Liver (tissue), 2 donors: ENCODE results near the gene ADGRA3.

Experiments
- ATF3 ChIP-seq: IDR thresholded peaks from 2 replicates; pipeline ENCODE4 v1.6.1; 2016; ENCODE audit warnings: antibody characterized with exemption
- EGR1 ChIP-seq, 2 donors: IDR thresholded peaks; 2 replicates each; pipeline ENCODE4 v1.6.1; 2016 to 2018; ENCODE audit warnings: antibody characterized with exemption in 2 of 2, low read depth in 2 of 2
- donor health status: healthy.

DNA sequence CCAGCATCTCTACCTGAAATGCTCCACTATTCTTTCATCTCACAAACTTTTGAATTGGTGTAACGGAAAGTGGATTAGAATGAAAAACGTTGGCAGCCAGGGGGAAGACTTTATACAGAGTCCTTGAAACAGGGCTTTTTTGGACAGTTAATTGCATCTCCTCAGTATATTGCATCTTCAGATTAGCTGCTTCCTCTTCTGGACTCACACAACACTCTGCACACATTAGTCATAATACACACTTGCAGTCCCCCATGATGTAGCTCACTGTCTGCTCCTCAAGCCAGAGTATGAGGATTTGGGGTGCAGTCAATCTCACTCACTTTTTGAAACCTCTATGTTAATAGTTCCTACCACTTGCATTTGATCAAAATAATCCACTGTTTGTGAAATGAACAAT lies 101.0 kb downstream of the ADGRA3 start:
- TF ChIP-seq ATF3 (no peak), EGR1 (IDR thresholded peaks at IDR 0.05; ENCODE audit: low read depth in 2 of 2) (no peak)
